Stimulated activated CD4-positive, alpha-beta T cell treated with anti-CD3 and anti-CD28 coated beads, Interleukin-4, amount 100 ng/mL, for 48 hours (primary cell): ENCODE measurements around the gene KRT13.
"Not testable (repeated sequence)": the region's sequence is repeated elsewhere in the genome, so short reads cannot be mapped to it uniquely, and the experiment has no call there.

Source experiments
- DNase-seq, 2 donors: peaks; one replicate each; pipeline ENCODE4 v3.0.0-alpha.2; 2020; ENCODE audit warnings: low read depth in 2 of 2

Gene KRT13

DNA sequence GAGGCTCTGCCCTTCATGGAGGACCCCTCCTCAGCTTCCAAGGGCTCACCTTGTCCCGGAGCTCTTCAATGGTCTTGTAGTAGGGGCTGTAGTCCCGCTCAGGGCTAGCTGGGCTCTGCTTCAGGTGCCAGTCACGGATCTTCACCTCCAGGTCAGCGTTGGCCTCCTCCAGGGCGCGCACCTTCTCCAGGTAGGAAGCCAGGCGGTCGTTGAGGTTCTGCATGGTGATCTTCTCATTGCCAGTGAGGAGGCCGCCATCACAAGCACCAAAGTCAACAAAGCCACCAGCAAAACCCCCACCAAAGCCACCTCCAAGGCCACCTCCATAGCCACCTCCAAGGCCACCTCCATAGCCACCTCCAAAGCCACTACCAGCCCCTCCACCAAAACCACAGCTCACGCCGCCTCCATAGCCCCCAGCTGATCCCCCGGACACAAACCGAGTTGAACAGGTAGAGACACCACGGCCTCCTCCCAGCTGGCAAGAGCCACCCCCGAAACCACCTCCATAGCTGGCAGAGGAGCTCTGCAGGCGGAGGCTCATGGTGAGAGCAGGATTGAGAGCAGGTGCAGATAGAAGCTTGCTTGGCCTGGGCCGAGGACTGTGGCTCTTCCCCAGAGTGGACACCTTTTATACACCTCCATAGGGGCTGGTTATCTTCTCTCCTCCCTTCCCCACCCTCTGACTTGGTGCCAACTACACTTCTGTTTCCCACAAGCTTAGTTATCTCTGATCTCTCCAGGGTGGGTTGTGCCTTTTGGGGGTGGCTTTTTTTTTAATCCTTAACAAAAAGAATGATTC lies at the start of gene KRT13:
Gene KRT13, minus strand, starts transcription at position 606 of the 802 bp plus-strand sequence. Its CDS starts 62 bp downstream, at position 544.
- no peak for DNase-seq

DNA sequence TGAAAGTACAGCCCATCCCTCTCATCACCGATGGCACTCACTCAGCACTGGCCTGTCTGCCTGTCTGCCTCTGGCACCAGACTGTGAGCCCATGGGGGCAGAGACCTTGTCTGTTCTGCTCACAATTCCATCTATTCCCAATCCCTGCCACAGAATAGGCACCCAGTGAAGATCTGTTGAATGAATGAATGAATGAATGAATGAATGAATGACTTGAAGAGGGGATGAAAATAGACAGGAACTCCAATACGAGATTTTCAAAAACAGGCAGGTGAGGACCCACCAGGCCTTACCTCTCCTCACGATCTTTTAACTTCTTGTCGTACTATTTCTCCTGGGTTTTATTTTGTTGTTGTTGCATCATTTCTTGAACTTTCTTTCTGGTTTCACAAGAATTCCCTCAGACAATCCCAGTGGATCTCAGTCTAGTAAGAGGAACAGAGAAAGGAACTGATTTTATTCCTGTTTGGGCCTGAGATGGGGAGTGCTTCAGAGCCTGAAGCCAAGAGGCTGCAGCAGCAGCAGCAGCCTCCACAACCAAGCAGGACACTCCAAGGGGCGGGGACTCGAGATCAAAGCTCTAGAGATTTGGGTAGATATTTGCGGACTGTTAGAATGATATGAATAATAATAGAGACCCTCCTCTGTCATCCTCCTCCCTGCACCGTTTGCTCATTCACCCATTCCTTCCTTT lies 48.7 kb upstream of the KRT13 start:
- no peak for DNase-seq

DNA sequence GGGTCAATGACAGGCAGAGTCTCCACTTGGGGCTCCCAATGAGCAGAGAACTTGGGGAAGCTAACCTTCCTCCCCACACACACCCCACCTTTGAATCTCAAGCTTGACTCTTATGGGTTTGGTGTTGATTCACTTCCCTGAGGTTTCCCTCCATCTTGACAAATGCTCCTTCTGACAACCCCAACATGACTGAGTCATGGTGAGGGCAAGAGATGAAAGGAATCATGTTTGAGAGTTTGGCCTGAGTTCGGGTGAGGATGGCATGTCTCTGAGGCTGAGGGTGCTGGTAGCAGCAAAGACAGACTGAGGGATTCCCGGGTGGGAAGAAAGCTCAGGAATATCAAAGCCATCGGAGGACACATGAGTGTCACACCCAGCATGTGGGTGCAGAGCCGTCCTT lies 47.8 kb upstream of the KRT13 start:
- no peak for DNase-seq

DNA sequence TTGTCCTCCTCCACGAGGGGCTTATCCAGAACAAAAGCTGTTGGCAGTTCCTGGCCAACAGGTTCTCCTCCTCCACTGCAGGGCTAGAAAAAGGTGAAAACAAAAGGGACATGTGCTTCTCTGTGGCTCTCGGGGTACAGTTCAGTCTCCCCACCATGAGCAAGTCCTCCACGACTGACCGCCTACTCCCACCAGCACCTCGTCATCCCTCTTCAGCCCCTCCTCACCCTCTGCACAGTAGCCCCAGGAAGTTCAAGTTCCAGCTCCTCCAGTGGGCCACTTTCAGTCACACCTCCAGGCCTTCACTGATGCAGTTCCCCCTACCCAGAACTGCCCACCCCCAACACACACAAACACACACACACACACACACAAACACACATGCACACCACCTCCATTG lies 47.0 kb upstream of the KRT13 start:
- DNase-seq, result no peak

DNA sequence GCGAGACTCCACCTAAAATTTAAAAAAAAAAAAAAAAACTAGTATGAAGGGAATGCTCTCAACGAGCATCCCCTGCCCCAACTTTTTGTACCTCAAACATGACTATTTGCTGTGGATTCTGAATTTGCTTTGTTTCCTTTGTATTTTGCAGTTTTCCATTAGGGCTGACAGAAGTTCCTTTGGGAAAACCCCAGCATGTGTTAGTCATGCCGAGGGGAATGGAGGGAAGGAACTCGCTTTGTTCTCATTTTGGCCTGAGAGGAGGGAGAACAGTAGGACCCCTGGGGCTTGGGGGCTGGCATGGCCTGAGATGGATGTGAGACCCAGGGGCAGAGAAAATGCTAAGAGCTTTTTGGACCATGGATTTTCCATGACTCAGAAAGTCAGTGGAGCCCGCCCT lies 46.0 kb upstream of the KRT13 start:
- DNase-seq, result no peak

DNA sequence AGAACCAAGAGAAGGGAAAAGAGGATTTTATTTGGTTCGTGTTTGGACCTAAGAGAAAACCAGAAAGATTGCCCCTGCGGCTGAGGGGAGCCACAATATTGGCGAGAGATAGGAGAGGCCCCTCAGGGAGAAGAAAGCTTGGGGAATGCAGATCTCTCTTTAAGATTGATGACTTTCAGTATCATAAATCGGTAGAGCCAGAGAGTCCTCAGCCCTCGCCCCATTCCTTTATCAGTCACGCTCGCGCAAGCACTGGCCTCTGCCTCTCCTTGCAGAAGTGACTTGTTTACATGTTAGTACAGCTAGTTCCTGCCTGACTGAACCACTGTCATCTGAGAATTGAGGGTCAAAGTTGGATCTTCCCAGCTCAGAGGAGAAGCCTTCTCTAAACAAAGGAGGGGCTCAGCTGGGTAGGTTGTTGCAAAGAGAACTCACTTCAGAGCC lies 44.2 kb upstream of the KRT13 start:
- no peak for DNase-seq

DNA sequence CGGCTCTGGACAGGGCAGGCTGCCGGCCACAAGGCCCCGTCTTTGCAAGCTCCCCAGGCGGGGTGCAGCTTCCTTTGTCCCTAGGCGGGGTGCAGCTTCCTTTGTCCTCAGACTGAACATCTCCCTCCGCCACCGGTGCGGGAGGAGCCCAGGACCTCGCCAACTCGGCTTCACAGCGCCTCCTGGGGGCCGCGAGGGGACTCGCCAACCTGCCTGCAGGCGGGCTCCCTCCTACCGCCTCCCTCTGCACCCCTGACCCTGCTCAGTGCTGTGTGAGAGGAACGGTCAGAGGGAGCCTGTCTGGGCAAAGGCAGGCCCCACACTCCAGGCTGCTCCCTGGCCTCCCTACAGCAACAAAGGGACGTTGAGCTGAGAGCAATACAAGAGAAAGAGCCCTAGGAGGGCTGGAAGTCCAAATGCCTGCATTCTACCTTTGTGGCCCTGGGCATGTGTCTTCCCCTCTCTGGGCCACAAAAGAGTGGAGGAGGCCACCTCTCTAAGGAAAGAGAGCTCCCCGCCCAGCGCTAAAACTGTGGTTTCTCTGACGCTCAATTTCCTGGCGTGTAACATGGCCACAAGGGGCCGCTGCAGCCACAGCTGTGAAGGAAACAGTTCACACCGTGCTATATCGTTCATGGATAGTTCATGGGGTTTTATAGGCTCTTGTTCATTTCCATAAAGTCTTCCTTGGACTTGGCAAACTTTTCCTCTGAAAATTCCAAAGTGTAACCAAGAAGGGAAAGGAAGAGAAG lies 43.6 kb upstream of the KRT13 start:
- DNase-seq, result peak; percentile 75 to 79

DNA sequence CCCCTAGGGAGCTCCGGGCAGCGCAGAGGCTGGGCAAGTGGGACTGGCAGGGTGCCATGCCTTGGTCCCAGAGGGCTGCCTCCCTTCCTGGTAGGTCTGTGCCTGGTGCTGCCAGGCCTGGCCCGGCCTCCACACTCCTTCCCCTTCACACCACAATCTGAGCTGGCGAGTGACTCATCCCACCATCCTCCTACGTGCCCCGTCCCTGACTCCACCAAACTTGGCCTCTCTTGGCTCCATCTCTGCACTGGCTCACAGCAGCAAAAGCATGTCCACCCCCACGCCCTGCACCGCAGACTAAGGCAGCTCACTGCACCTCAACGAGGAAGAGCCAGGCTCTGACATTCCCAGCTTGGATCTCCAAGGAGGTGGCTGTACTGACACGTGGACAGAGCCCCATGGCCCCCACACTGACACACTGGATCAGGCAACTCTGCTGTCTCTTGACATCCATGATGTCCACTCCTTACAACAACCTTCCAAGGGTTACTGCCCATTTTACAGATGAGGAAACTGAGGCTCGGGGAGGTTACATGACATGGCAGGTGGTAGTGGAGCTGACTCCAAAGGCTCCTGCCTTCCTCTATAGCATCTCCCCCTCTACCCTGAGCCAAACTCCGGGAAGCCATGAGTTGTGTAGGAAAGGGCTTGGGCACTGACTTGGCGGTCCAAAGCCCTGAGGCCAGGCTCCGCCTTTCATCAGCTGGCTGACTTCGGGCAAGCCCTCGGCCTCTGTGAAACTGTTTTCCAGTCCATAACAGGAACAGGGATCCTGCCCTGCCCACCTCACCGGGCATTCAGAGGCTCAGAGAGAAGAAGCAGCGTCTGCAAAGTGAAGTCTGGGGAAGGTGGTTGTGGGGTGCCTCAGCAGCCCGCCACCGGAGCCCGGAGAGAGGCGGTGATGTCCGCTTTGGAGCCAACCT lies 42.8 kb upstream of the KRT13 start:
- DNase-seq, result peak; percentile 68 to 80

DNA sequence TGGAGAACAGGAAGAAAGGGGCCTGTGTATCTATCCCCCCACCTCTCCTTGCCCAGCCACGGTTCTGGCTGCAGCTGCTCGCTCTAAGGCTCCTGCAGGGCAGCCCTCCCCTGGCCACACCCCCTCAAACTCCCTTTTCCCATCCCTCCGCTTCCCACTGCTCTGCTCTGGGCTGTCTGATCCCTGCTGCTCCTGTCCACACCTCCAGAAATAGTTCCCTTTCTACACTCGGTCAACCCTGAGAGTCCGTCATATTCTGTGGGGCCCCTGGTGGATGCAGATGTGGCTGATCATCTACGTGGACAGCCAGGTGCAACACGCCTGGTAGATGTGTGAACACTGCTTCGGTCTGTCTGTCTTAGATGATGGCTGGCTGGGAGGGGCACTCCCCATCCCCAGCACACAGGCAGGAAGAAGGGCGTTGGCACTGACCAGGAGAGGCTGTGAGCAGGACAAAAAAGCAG lies 42.0 kb upstream of the KRT13 start:
- DNase-seq, result no peak

DNA sequence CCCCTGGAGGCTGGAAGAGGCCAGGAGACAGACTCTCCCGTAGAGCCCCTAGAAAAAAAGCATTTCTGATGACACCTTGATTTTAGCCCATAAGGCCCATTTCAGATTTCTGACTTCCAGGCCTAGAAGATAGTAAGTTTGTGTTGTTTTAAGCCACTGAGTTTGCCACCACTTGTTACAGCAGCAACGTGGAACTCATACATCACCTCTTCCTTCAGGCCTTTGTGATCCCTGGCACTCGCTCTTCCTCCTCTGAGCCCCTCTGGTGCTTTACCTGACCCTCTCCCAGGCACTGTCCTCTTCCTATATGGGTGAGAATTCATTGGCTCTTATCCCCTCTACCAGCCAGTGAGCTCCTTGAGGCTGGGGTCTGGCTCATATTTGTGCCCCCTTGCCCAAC lies 41.4 kb upstream of the KRT13 start:
- no peak for DNase-seq

DNA sequence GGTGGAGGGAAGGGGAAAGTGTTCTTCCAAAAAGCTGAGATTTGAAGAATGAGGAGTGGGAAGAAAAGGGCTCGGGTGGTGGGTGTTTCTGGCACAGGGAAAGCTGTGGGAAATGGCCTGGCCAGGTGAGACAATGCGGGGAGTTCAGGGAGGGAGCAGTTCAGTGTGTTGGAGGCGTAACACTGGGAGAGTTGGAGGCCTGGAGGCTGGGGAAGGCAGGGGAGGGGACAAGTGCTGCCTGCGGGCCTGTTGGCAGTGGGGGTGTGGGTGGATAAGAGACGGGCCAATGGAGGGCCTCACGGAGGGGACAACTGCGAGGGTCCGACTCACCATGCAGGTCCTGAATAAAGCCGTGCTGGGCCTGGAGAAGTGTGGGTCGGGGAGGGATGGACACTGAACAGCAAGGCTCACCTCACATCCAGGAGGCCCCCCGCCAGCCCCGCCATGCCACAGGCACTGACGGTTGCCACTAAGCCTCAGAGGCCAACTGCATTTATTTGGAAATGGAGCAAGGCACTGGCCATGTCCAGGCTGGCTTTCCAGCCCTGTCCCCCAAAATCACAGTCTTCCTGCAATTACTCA lies 40.5 kb upstream of the KRT13 start:
- no peak for DNase-seq

DNA sequence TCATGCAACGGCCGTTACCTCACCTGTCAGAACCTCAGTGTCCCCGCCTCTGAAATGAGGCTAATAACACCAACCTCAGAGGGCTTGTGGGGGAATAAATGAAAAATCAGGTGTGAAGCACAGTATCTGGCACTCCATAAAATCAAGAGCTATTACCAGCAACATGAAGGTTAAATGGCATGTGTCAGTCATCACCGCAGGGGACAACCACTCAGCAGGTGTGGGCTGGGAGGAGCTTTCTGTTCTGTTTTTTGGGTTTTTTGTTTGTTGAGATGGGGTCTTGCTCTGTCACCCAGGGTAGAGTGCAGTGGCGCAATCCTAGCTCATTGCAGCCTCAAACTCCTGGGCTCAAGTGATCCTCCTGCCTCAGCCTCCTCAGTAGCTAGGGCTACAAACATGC lies 39.5 kb upstream of the KRT13 start:
- no peak for DNase-seq

DNA sequence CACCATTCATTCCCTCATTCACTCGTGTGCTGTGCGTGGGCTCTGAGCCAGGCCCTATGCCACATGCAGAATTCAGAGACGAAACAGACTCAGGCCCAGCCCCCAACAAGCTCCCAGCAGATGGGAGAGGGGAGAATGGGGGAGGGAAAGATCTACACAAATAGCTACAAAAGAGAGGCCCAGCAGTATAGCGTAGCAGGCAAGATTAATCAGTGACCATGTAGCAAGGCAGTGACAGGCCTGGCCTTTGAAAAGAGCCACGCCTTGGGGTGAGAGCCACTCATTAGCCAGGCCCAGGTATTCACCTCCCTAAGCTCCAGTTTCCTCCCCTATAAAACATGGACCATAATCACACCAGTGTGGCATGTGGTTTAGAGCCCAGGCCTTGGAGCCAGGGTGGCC lies 39.1 kb upstream of the KRT13 start:
- DNase-seq, result no peak

DNA sequence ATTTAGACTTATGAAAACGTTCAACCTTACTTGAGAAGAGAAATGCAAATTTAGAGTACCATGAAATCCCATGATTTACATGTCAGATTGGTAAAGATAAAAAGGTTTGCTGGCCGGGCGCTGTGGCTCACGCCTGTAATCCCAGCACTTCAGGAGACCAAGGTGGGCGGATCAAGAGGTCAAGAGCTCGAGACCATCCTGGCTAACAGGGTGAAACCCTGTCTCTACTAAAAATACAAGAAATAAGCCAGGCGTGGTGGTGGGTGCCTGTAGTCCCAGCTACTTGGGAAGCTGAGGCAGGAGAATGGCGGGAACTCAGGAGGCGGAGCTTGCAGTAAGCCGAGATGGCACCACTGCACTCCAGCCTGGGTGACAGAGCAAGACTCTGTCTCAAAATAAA lies 37.4 kb upstream of the KRT13 start:
- DNase-seq, result not testable (repeated sequence)

DNA sequence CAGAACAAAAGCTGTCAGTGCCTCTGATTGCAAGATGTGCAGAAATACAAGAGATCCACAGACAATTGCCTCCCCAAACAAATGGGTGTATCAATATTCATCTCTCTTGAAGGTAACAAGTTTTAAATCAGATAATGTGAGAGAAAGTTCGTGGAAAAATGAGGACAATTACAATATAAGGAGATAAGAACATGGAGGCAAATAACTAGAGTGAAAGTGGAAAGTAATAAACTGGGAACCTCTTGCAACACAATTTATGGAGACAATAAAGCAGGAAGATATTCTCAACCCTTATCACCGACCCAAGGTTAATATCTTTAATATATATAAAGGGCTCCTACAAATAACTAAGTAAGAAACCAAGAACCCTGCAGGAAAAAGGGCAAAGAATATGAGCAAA lies 36.9 kb upstream of the KRT13 start:
- no peak for DNase-seq

DNA sequence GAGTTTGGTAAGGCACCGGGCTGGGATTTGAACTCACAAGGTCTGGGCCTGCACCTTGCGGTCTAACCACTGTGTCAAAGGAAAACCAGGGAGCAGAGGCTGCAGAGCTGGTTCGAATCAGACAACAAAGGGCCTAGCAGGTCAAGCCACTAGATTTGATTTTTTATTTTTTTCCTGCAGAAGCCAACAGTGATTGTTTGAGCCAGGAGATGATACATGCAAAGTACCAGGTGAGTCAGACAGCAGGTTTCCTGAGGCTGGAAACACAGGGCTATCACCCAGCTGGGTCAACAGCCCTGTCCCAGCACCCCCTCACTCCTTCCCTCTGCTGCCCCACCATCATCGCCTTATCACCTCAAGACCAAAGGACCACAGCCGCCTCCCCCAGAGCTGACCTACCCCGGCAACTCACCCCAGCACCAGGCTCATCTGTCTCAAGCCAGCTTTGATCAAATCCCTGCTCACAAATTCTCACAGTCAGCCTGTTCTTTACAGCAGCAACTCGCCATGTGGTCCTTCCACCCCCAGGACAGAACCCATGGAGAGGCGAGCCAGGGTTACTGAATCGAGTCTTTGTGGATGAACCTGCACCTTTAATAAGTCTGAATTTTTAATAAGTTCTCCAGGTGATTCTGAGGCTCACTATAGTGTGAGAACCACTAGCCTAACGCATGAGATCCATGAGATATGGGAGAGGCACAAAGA lies 35.7 kb upstream of the KRT13 start:
- no peak for DNase-seq

DNA sequence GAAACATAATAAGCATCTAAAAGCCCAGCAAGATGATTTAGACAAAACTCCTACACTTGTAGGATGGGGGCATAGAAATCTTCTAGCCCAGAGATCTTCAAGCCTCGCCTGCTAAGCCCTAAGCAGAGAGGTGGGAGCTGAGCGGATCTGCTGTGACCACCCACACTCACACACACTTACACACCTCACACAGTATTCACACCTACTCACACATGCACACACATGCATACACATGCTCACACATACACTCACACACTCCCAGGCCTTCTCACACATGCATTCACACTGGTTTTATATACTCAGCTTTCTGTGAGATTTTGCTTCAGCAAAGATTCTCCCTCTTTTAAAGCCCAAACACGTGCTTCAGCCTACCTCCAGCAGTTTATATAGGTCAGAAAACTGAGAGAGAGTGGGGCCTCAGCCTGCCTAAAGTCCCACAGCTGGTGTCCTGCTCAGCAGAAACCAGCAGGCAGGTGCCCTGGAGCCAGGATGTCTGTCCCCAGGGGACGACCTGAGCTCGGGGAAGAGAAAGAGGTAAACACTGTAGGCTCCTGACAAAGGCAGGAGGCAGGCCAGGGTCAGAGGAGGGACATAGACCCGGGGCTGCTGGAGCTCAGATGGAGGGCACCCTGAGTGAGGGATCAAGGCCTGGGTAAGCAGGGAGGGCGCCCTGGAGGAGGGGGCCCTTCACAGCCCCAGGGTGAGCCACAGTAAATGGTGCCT lies 34.7 kb upstream of the KRT13 start:
- no peak for DNase-seq

DNA sequence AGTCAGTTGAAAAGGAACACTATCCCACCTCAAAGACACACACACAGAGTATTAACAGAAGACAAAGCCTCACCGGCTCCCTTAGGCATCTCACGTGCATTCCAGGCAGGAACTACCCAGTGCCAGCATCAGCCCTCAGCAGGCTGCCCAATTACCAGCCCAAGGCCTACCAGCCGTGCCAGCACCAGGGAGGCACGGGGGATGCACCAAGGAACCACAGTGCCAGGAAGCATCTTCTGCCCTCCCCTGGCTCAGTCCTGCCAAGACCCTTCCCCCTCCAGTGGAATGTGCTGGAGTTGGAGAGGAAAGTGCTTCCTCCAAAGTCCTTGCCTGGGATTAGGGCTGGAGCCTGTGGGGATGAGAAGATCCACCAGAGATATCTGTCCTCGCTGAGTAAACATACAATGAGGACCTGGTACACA lies 33.7 kb upstream of the KRT13 start:
- DNase-seq, result no peak

DNA sequence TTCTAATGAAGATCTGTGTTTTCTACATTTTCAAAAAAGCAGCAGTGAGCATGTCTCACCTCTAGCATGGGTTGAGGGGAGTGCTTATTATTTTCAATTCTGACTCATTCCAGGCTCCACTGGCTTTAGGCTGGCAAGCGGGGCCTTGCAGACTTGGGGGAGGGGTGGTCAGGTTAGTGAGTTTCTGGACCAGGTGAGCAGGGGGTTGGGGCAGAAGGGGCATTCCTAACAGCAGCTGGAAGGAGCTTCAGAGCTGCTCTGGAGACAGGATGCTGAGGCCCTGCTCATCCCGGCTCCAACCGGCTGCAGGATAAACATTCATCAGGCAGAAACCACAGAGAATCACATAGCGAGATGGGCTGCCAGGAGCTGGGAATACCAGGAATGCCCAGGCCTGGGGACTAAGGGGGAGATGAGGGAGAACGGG lies 33.2 kb upstream of the KRT13 start:
- DNase-seq, result no peak

DNA sequence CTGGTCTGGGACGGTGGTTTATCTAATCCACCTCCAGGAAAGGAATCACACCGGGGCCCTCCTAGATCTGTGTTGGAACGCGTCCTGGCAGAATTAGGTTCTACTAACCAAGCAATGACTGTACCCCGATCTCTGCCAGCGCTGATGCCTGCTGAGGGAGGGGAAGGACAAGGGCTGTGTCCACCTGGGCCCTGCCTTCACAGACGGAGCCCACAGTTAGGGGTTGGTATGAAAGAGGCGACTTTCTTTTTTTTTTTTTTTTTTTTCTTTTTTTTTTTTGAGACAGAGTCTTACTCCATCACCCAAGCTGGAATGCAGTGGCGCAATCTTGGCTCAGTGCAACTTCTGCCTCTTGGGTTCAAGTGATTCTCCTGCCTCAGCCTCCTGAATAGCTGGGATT lies 32.6 kb upstream of the KRT13 start:
- no peak for DNase-seq
